ENCODE results near the gene DHRSX.
"Not testable (repeated sequence)": the region's sequence is repeated elsewhere in the genome, so short reads cannot be mapped to it uniquely, and the experiment has no call there.

The DHRSX gene

GRCh38 chrX:2301901-2302300 is 198.9 kb downstream of the DHRSX start:
- no peak for DNase-seq

GRCh38 chrX:2299871-2300270 is 200.9 kb downstream of the DHRSX start:
- no peak for DNase-seq

GRCh38 chrX:2286731-2287130 is 214.0 kb downstream of the DHRSX start:
- DNase-seq, result no peak

GRCh38 chrX:2284601-2285000 is 216.2 kb downstream of the DHRSX start:
- DNase-seq, result no peak

- DNase-seq, result no peak
Observed at GRCh38 chrX:2284133-2284532, 216.6 kb downstream of the DHRSX start.

GRCh38 chrX:2283111-2283859 is 217.5 kb downstream of the DHRSX start:
- DNase-seq, result no peak

GRCh38 chrX:2282490-2283090 is 218.2 kb downstream of the DHRSX start:
- DNase-seq, result no peak

GRCh38 chrX:2272337-2272736 is 228.4 kb downstream of the DHRSX start:
- DNase-seq, result no peak

- not testable (repeated sequence) for DNase-seq
Observed at GRCh38 chrX:2271595-2271994, 229.2 kb downstream of the DHRSX start.

GRCh38 chrX:2270783-2271182 is 230.0 kb downstream of the DHRSX start:
- DNase-seq, result not testable (repeated sequence)

- DNase-seq, result no peak
Observed at GRCh38 chrX:2267890-2268289, 232.9 kb downstream of the DHRSX start.

- DNase-seq, result no peak
Observed at GRCh38 chrX:2266445-2267349, 234.1 kb downstream of the DHRSX start.

GRCh38 chrX:2265658-2266444 is 234.9 kb downstream of the DHRSX start:
- DNase-seq, result not testable (repeated sequence)

GRCh38 chrX:2264179-2265030 is 236.4 kb downstream of the DHRSX start:
- no peak for DNase-seq

- DNase-seq, result no peak
Observed at GRCh38 chrX:2263203-2263602, 237.6 kb downstream of the DHRSX start.

GRCh38 chrX:2262668-2263055 is 238.1 kb downstream of the DHRSX start:
- no peak for DNase-seq

GRCh38 chrX:2261831-2262667 is 238.7 kb downstream of the DHRSX start:
- DNase-seq, result no peak

- DNase-seq, result no peak
Observed at GRCh38 chrX:2252331-2253065, 248.3 kb downstream of the DHRSX start.

GRCh38 chrX:2251211-2251610 is 249.6 kb downstream of the DHRSX start:
- no peak for DNase-seq

GRCh38 chrX:2243913-2244460 is 256.8 kb downstream of the DHRSX start:
- no peak for DNase-seq

Measured in NCI-H187 treated with DMSO at 0.1 percent for 48 hours (cell line).